PC-9 (cell line): ENCODE measurements around the gene VWA2. TPM values are rescaled to one million over a fixed set of nuclear protein-coding genes. Genes with fewer than 3 reads are reported as not detected.

ENCODE experiments used
- BruUV-seq: library from RNA; stranded (reverse); fragments of 400-500 nt; replicated peaks from 2 replicates; lab custom pipeline; 2021; lab: Mats Ljungman, UMichigan
- CTCF ChIA-PET: fragments of 300-600 bp; sonication (Branson Sonifier 250); formaldehyde crosslinking; loops from one replicate; lab custom pipeline; 2022; ENCODE audit warnings: antibody characterized with exemption; lab: Charles Lee
- POLR2A ChIA-PET: fragments of 300-600 bp; sonication (Branson Sonifier 250); formaldehyde crosslinking; loops from one replicate; lab custom pipeline; 2022; ENCODE audit warnings: antibody characterized with exemption; ENCODE audit not compliant: unreplicated experiment; lab: Charles Lee
- DNase-seq, 2 experiments: peaks; one replicate each; pipeline versions ENCODE4 v3.0.0 to v3.0.0-alpha.2; 2015 to 2022; ENCODE audit warnings: mixed read lengths in 1 of 2
- H2AFZ ChIP-seq: fragments of 200-600 bp; sonication (generic); 2 replicates; pipeline ENCODE4 v1.8.1; 2017; ENCODE audit warnings: antibody characterized with exemption
- H3F3A ChIP-seq: fragments of 200-600 bp; sonication (generic); 2 replicates; pipeline ENCODE4 v1.8.1; 2017; ENCODE audit warnings: antibody characterized with exemption, mild to moderate bottlenecking, low read depth; ENCODE audit not compliant: insufficient read depth
- H3K27ac ChIP-seq: fragments of 200-600 bp; sonication (generic); 2 replicates; pipeline ENCODE4 v1.6.1; 2016; ENCODE audit warnings: mixed run types
- H3K27me3 ChIP-seq: fragments of 200-600 bp; sonication (generic); 2 replicates; pipeline ENCODE4 v1.6.1; 2016; ENCODE audit warnings: low read depth, mixed run types; ENCODE audit not compliant: insufficient read depth
- H3K36me3 ChIP-seq: fragments of 200-600 bp; sonication (generic); 2 replicates; pipeline ENCODE4 v1.6.1; 2016; ENCODE audit warnings: low read depth, mixed run types
- H3K4me1 ChIP-seq: fragments of 200-600 bp; sonication (generic); replicated peaks from 2 replicates; pipeline ENCODE4 v1.6.1; 2016; ENCODE audit warnings: mixed run types; ENCODE audit not compliant: insufficient read depth
- H3K4me2 ChIP-seq: fragments of 200-600 bp; sonication (generic); 2 replicates; pipeline ENCODE4 v1.6.1; 2017; ENCODE audit warnings: mixed run types
- H3K4me3 ChIP-seq: fragments of 200-600 bp; sonication (generic); 2 replicates; pipeline ENCODE4 v1.6.1; 2016; ENCODE audit warnings: mixed run types
- H3K79me2 ChIP-seq: fragments of 200-600 bp; sonication (generic); 2 replicates; pipeline ENCODE4 v1.6.1; 2017; ENCODE audit warnings: low read depth, mixed run types
- H3K9me2 ChIP-seq: fragments of 200-600 bp; sonication (generic); 2 replicates; pipeline ENCODE4 v1.8.1; 2017; ENCODE audit warnings: mild to moderate bottlenecking; ENCODE audit not compliant: insufficient read depth
- H3K9me3 ChIP-seq: fragments of 200-600 bp; sonication (generic); 2 replicates; pipeline ENCODE4 v1.8.1; 2016; ENCODE audit warnings: low read depth; ENCODE audit not compliant: insufficient read depth
- H4K20me1 ChIP-seq: fragments of 200-600 bp; sonication (generic); 2 replicates; pipeline ENCODE4 v1.8.1; 2017; ENCODE audit not compliant: insufficient read depth
- CTCF ChIP-seq: fragments of 200-600 bp; sonication (generic); conservative IDR thresholded peaks from 2 replicates; pipeline ENCODE4 v1.6.1; 2017; ENCODE audit warnings: mixed run types, antibody characterized with exemption, mild to moderate bottlenecking, moderate library complexity
- EZH2 ChIP-seq: fragments of 200-600 bp; sonication (generic); IDR thresholded peaks from 2 replicates; pipeline ENCODE4 v1.8.0; 2017; ENCODE audit warnings: antibody characterized with exemption, low read depth
- intact Hi-C: fragments of 100-400 bp; cut with micrococcal nuclease; formaldehyde crosslinking; loops from one replicate; pipeline ENCODE4 v1.10.0; 2022; ENCODE audit not compliant: unreplicated experiment
- total RNA-seq: library from RNA; stranded (reverse); gene quantifications from 2 replicates; pipeline ENCODE4 v1.2.3, GENCODE V29; 2021

Gene VWA2
- total RNA-seq, 1 experiment from 2014 or later = 0.48 TPM

GRCh38 chr10:114223066-114223465 lies 16.0 kb upstream of the VWA2 start:
- ChIA-PET POLR2A (no interaction called here), CTCF (no interaction called here)
- Histone ChIP-seq H3K4me3 (no peak overlapping the region), H2AFZ (no peak overlapping the region), H3K4me2 (no peak overlapping the region), H3K36me3 (no peaks in the 10 kb centered on the region), H3F3A (no peaks in the 10 kb centered on the region), H3K4me1 (no peaks in the 10 kb centered on the region), H4K20me1 (no peaks in the 10 kb centered on the region), H3K9me3 (no peaks in the 10 kb centered on the region), H3K27me3 (no peaks in the 10 kb centered on the region), H3K27ac (no peak overlapping the region), H3K9me2 (no peaks in the 10 kb centered on the region), H3K79me2 (no peaks in the 10 kb centered on the region)
- BruUV-seq = no TSS peak
- no peak for TF ChIP-seq CTCF
- intact Hi-C loops = no loop called here
- DNase-seq = no peak

- H3K27me3 ChIP-seq = no peaks in the 10 kb centered on the region
- CTCF ChIA-PET = no interaction called here
These were observed 10.9 kb upstream of the VWA2 start for GRCh38 chr10:114228156-114228555.

GRCh38 chr10:114232561-114233176 lies 6.4 kb upstream of the VWA2 start:
- H3K27me3 ChIP-seq = no peaks in the 10 kb centered on the region
- CTCF ChIA-PET = interaction anchor here (0.6 kb wide), 1 partner anchor 248 kb away, joined by 4 read pairs; no protein-coding TSS in a partner anchor

More at GRCh38 chr10:114228156-114228555, 10.9 kb upstream of the VWA2 start:
- Histone ChIP-seq H3F3A (no peaks in the 10 kb centered on the region), H3K4me1 (no peaks in the 10 kb centered on the region), H3K9me2 (no peaks in the 10 kb centered on the region), H3K27ac (no peak overlapping the region), H3K4me3 (no peak overlapping the region), H3K9me3 (no peaks in the 10 kb centered on the region), H3K36me3 (no peaks in the 10 kb centered on the region), H3K4me2 (no peak overlapping the region), H4K20me1 (no peaks in the 10 kb centered on the region), H3K79me2 (no peaks in the 10 kb centered on the region), H2AFZ (no peak overlapping the region)
- no TSS peak for BruUV-seq
- POLR2A ChIA-PET = no interaction called here
- TF ChIP-seq CTCF = no peak
- TF ChIP-seq EZH2 = no peak
- intact Hi-C loops = no loop called here
- no peak for DNase-seq

More at GRCh38 chr10:114232561-114233176, 6.4 kb upstream of the VWA2 start:
- Histone ChIP-seq H3F3A (no peaks in the 10 kb centered on the region), H2AFZ (no peak overlapping the region), H3K4me1 (no peaks in the 10 kb centered on the region), H3K9me3 (no peaks in the 10 kb centered on the region), H3K9me2 (no peaks in the 10 kb centered on the region), H4K20me1 (no peaks in the 10 kb centered on the region), H3K79me2 (no peaks in the 10 kb centered on the region), H3K4me2 (no peak overlapping the region), H3K36me3 (no peaks in the 10 kb centered on the region), H3K4me3 (no peak overlapping the region), H3K27ac (no peak overlapping the region)
- TF ChIP-seq EZH2 = no peak
- TF ChIP-seq CTCF = no peak
- BruUV-seq = no TSS peak
- POLR2A ChIA-PET = no interaction called here
- intact Hi-C loops = no loop called here
- DNase-seq = no peak
